Panc1 (cell line): ENCODE results near the gene EFEMP1. TPM values are rescaled to one million over a fixed set of nuclear protein-coding genes. Genes with fewer than 3 reads are reported as not detected.

Source experiments
- ATAC-seq: fragments of 200-7000 bp; cut with Tn5 transposase; 2 replicates; pipeline ENCODE4 v1.9.1; 2020; ENCODE audit warnings: mild to moderate bottlenecking, moderate library complexity
- BruUV-seq: library from RNA; stranded (reverse); fragments of 400-500 nt; replicated peaks from 2 replicates; lab custom pipeline; 2021; lab: Mats Ljungman, UMichigan
- CTCF ChIA-PET: fragments of 300-600 bp; sonication (Branson Sonifier 250); formaldehyde crosslinking; loops from one replicate; lab custom pipeline; 2022; ENCODE audit warnings: antibody characterized with exemption; lab: Charles Lee
- POLR2A ChIA-PET: fragments of 300-600 bp; sonication (Branson Sonifier 250); formaldehyde crosslinking; loops from one replicate; lab custom pipeline; 2022; ENCODE audit warnings: antibody characterized with exemption; lab: Charles Lee
- DNase-seq: peaks from one replicate; pipeline ENCODE4 v3.0.0-alpha.2; 2010; ENCODE audit warnings: low read depth, low spot score
- H3K27ac ChIP-seq: 2 replicates; pipeline ENCODE4 v1.5.1; 2011; ENCODE audit warnings: mild to moderate bottlenecking, low read length, inconsistent platforms
- H3K27me3 ChIP-seq: fragments of 200-500 bp; sonication (Bioruptor generic); 2 replicates; pipeline ENCODE4 v1.6.0; 2014; ENCODE audit warnings: low read length, inconsistent platforms; ENCODE audit not compliant: control insufficient read depth, insufficient read depth
- H3K36me3 ChIP-seq: fragments of 200-500 bp; sonication (Bioruptor generic); 2 replicates; pipeline ENCODE4 v1.5.1; 2014; ENCODE audit warnings: inconsistent platforms, mild to moderate bottlenecking, low read length, moderate library complexity; ENCODE audit not compliant: control insufficient read depth, insufficient read depth
- H3K4me1 ChIP-seq: 2 replicates; pipeline ENCODE4 v1.5.1; 2011; ENCODE audit warnings: inconsistent platforms, mild to moderate bottlenecking, low read length, moderate library complexity; ENCODE audit not compliant: control insufficient read depth, insufficient read depth
- H3K4me3 ChIP-seq, 2 experiments: 2 replicates each; pipeline ENCODE4 v1.5.1; 2011 to 2012; ENCODE audit warnings: low read depth in 2 of 2, low read length in 2 of 2, mild to moderate bottlenecking in 2 of 2, inconsistent platforms in 1 of 2, moderate library complexity in 1 of 2
- H3K9me3 ChIP-seq: fragments of 200-500 bp; sonication (Bioruptor generic); 2 replicates; pipeline ENCODE4 v1.5.1; 2014; ENCODE audit warnings: low read depth, mild to moderate bottlenecking, inconsistent platforms, low read length, moderate library complexity; ENCODE audit not compliant: control insufficient read depth, insufficient read depth
- POLR2AphosphoS5 ChIP-seq: IDR thresholded peaks from 2 replicates; pipeline ENCODE4 v1.6.1; 2012; ENCODE audit warnings: mild to moderate bottlenecking, low read depth, low read length, moderate library complexity
- SIN3A ChIP-seq: IDR thresholded peaks from 2 replicates; pipeline ENCODE4 v1.6.1; 2012; ENCODE audit warnings: low read depth, mild to moderate bottlenecking, low read length, moderate library complexity, borderline replicate concordance; ENCODE audit not compliant: insufficient read depth
- TCF7L2 ChIP-seq: IDR thresholded peaks from 2 replicates; pipeline ENCODE4 v1.6.1; 2011; ENCODE audit warnings: mild to moderate bottlenecking, low read depth, low read length, inconsistent platforms
- in situ Hi-C: cut with HindIII; loops from 2 replicates; pipeline ENCODE4 v1.10.0; 2016; ENCODE audit warnings: low sequenced_read_pairs, low pct_unique_long_range_greater_than_20kb
- intact Hi-C: fragments of 100-400 bp; cut with micrococcal nuclease; formaldehyde crosslinking; loops from one replicate; pipeline ENCODE4 v1.10.0; 2022; ENCODE audit not compliant: unreplicated experiment
- total RNA-seq: library from RNA; stranded (reverse); gene quantifications from one replicate; pipeline ENCODE4 v1.2.1, GENCODE V29; 2021; ENCODE audit not compliant: unreplicated experiment
- TF ChIP-seq, protein P1 (sequence below): fragments of 450-650 bp; IDR thresholded peaks from 2 replicates; pipeline ENCODE4 v1.5.1; 2017; ENCODE audit warnings: mild to moderate bottlenecking
- TF ChIP-seq, protein P2 (sequence below), 2 experiments: IDR thresholded peaks; 2 replicates each; pipeline ENCODE4 v1.6.1; 2011 to 2012; ENCODE audit warnings: low read depth in 2 of 2, control low read depth in 1 of 2, low read length in 1 of 2, mild to moderate bottlenecking in 1 of 2, moderate library complexity in 1 of 2; ENCODE audit not compliant: insufficient read depth in 1 of 2

The EFEMP1 gene
- total RNA-seq, 1 experiment from 2014 or later: 15.5 TPM

DNA sequence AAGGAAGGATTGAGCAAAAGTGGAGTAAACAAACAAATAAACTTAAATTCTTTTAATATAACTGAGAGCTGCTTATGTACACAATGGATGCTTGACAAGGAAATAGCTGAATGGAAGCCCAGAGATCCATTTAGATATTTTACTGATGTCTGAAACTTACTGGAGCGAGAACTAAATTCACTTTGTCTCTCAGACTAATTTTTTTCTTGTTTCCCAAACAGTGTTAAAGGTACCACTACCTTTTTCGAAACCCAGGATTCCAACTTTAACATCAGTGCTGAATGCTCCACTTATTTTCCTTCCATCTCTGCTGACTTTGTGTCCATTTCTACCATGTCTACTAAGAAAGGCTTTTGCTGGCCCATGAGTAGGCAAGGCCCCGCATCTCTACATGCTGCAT lies 4.0 kb downstream of the EFEMP1 start:
- DNase-seq: no peak
- TF ChIP-seq POLR2AphosphoS5 (no peak), SIN3A (no peak), TCF7L2 (no peak)
- TF ChIP-seq, protein P1, sequence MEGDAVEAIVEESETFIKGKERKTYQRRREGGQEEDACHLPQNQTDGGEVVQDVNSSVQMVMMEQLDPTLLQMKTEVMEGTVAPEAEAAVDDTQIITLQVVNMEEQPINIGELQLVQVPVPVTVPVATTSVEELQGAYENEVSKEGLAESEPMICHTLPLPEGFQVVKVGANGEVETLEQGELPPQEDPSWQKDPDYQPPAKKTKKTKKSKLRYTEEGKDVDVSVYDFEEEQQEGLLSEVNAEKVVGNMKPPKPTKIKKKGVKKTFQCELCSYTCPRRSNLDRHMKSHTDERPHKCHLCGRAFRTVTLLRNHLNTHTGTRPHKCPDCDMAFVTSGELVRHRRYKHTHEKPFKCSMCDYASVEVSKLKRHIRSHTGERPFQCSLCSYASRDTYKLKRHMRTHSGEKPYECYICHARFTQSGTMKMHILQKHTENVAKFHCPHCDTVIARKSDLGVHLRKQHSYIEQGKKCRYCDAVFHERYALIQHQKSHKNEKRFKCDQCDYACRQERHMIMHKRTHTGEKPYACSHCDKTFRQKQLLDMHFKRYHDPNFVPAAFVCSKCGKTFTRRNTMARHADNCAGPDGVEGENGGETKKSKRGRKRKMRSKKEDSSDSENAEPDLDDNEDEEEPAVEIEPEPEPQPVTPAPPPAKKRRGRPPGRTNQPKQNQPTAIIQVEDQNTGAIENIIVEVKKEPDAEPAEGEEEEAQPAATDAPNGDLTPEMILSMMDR: no peak
- TF ChIP-seq, protein P2, sequence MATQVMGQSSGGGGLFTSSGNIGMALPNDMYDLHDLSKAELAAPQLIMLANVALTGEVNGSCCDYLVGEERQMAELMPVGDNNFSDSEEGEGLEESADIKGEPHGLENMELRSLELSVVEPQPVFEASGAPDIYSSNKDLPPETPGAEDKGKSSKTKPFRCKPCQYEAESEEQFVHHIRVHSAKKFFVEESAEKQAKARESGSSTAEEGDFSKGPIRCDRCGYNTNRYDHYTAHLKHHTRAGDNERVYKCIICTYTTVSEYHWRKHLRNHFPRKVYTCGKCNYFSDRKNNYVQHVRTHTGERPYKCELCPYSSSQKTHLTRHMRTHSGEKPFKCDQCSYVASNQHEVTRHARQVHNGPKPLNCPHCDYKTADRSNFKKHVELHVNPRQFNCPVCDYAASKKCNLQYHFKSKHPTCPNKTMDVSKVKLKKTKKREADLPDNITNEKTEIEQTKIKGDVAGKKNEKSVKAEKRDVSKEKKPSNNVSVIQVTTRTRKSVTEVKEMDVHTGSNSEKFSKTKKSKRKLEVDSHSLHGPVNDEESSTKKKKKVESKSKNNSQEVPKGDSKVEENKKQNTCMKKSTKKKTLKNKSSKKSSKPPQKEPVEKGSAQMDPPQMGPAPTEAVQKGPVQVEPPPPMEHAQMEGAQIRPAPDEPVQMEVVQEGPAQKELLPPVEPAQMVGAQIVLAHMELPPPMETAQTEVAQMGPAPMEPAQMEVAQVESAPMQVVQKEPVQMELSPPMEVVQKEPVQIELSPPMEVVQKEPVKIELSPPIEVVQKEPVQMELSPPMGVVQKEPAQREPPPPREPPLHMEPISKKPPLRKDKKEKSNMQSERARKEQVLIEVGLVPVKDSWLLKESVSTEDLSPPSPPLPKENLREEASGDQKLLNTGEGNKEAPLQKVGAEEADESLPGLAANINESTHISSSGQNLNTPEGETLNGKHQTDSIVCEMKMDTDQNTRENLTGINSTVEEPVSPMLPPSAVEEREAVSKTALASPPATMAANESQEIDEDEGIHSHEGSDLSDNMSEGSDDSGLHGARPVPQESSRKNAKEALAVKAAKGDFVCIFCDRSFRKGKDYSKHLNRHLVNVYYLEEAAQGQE (IDR thresholded peaks at IDR 0.05; ENCODE audit: insufficient read depth in 1 of 2, low read depth in 2 of 2, low read length in 1 of 2): no peak
- Histone ChIP-seq H3K4me3 (no peak overlapping the region), H3K4me1 (peaks cover 8% of the 10 kb centered on the region), H3K27me3 (peaks cover 23% of the 10 kb centered on the region), H3K9me3 (no peaks in the 10 kb centered on the region), H3K36me3 (no peaks in the 10 kb centered on the region), H3K27ac (no peak overlapping the region)
- intact Hi-C loops: no loop called here
- ChIA-PET POLR2A (no interaction called here), CTCF (interaction anchor here (0.6 kb wide), 1 partner anchor 14 kb away, joined by 3 read pairs; no protein-coding TSS in a partner anchor)
- no TSS peak for BruUV-seq
- in situ Hi-C loops: no loop called here
- no peak for ATAC-seq

DNA sequence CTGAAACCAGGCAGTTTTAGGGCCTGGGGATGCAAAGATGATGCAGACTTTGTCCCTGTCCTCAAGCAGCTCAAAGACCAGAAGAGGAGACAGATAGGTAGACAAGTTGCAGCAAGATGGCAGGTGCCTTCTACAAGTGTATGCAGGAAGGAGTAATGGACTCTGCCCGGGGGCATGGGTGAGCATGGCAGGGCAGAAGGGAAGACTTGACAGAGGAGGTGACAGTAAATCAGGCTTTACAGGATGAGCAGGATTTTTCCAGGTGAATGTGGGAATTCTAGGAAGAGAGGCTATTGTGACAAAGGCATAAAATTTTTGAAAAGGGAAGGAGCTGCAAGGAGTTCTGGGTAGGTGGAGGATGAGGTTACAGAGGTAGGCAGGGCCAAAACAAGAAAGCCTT lies 4.7 kb downstream of the EFEMP1 start:
- peaks cover 8% of the 10 kb centered on the region for H3K4me1 ChIP-seq
- H3K36me3 ChIP-seq: no peaks in the 10 kb centered on the region
- ChIA-PET CTCF (no interaction called here), POLR2A (no interaction called here)
- no peak for ATAC-seq
- no peaks in the 10 kb centered on the region for H3K9me3 ChIP-seq
- intact Hi-C loops: no loop called here
- no TSS peak for BruUV-seq
- H3K27me3 ChIP-seq: peaks cover 17% of the 10 kb centered on the region
- in situ Hi-C loops: no loop called here
- no peak overlapping the region for H3K27ac ChIP-seq
- DNase-seq: no peak
- H3K4me3 ChIP-seq: no peak overlapping the region
- TF ChIP-seq SIN3A: no peak

DNA sequence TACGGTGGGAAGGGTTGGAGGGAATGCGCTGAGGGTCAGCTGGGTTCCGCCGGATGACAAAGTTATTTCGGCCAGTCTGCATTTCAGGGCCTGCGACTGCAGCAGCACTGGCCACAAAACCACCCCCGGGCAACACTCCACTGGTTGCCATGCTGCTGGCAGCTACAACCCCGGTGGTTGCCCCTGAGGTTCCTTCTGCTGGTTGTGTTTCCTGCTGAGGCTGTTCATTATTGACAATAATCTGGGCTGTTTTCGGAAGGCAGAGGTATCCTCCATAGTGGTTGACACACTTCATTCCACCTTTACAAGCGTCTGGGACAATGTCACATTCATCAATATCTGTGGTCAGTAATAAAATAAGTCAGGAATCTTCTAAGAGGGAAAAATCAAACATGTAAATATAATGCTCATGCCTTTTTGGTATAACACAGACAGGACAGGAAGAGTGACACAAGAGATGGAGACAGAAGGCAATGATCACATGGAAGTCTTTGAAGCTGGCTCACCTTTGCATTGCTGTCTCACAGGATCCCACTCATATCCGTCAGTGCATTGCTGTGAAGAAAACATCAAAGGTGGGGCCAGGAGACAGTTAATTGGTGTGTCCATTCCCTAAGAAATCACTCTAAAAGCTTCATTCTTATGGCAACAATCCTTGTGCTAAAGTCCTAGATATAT lies 5.7 kb downstream of the EFEMP1 start:
- H3K27me3 ChIP-seq: peaks cover 16% of the 10 kb centered on the region
- in situ Hi-C loops (no loop called here), intact Hi-C loops (no loop called here)
- H3K9me3 ChIP-seq: no peaks in the 10 kb centered on the region
- H3K27ac ChIP-seq: no peak overlapping the region
- BruUV-seq: no TSS peak
- no peak overlapping the region for H3K4me3 ChIP-seq
- no peak for DNase-seq
- POLR2A ChIA-PET: no interaction called here
- TF ChIP-seq, protein P1: no peak
- TF ChIP-seq POLR2AphosphoS5 (no peak), TCF7L2 (no peak), SIN3A (no peak)
- TF ChIP-seq, protein P2 (IDR thresholded peaks at IDR 0.05; ENCODE audit: insufficient read depth in 1 of 2, low read depth in 2 of 2, low read length in 1 of 2): no peak
- ATAC-seq: no peak
- no peaks in the 10 kb centered on the region for H3K36me3 ChIP-seq
- CTCF ChIA-PET: no interaction called here
- peaks cover 6% of the 10 kb centered on the region for H3K4me1 ChIP-seq
